Esophagus muscularis mucosa (tissue), 4 donors: ENCODE measurements around the gene SRPRA.

Experiments
- EP300 ChIP-seq: sonication (generic); formaldehyde crosslinking; IDR thresholded peaks from one replicate; pipeline ENCODE4 v1.6.1; 2017; ENCODE audit warnings: antibody characterized with exemption
- POLR2A ChIP-seq: fragments of 450-650 bp; IDR thresholded peaks from one replicate; pipeline ENCODE4 v1.6.1; 2017; ENCODE audit warnings: antibody characterized with exemption, moderate library complexity, mild to moderate bottlenecking, low read depth
- POLR2AphosphoS5 ChIP-seq, 2 donors: sonication (generic); formaldehyde crosslinking; IDR thresholded peaks; one replicate each; pipeline ENCODE4 v1.6.1; 2017; ENCODE audit warnings: antibody characterized with exemption in 2 of 2
- TF ChIP-seq, protein P1 (sequence below), 3 experiments: fragments of 200-600 bp in 2 of 3; fragments of 450-650 bp in 1 of 3; sonication (generic) in 2 of 3; IDR thresholded peaks; one replicate each; pipeline ENCODE4 v1.5.1; 2017 to 2019; ENCODE audit warnings: antibody characterized with exemption in 3 of 3, mild to moderate bottlenecking in 2 of 3, moderate library complexity in 1 of 3

DNA sequence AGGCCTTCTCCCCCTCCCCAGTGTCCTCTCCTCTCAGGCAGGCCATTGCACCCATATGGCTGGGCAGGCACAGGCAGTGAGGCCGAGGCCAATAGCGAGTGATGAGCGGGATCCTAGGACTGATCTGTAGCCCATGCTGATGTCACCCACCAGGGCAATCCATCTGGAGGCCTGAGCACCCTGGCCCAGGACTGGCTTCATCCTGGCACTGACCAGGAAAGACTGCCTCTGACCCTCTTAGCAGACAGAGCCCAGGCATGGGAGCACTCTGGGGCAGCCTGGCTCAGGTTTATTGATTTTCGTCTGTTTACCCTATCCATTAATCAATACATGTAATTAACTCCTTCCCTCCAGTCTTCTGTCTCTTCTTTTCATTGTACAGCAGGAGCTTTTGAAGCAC lies 9.1 kb upstream of the SRPRA start:
- TF ChIP-seq, protein P1, sequence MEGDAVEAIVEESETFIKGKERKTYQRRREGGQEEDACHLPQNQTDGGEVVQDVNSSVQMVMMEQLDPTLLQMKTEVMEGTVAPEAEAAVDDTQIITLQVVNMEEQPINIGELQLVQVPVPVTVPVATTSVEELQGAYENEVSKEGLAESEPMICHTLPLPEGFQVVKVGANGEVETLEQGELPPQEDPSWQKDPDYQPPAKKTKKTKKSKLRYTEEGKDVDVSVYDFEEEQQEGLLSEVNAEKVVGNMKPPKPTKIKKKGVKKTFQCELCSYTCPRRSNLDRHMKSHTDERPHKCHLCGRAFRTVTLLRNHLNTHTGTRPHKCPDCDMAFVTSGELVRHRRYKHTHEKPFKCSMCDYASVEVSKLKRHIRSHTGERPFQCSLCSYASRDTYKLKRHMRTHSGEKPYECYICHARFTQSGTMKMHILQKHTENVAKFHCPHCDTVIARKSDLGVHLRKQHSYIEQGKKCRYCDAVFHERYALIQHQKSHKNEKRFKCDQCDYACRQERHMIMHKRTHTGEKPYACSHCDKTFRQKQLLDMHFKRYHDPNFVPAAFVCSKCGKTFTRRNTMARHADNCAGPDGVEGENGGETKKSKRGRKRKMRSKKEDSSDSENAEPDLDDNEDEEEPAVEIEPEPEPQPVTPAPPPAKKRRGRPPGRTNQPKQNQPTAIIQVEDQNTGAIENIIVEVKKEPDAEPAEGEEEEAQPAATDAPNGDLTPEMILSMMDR (IDR thresholded peaks at IDR 0.05), result no peak
- TF ChIP-seq EP300 (no peak), POLR2AphosphoS5 (IDR thresholded peaks at IDR 0.05) (no peak), POLR2A (no peak)
